ENCODE measurements around the gene FBXO44.

The FBXO44 gene

DNA sequence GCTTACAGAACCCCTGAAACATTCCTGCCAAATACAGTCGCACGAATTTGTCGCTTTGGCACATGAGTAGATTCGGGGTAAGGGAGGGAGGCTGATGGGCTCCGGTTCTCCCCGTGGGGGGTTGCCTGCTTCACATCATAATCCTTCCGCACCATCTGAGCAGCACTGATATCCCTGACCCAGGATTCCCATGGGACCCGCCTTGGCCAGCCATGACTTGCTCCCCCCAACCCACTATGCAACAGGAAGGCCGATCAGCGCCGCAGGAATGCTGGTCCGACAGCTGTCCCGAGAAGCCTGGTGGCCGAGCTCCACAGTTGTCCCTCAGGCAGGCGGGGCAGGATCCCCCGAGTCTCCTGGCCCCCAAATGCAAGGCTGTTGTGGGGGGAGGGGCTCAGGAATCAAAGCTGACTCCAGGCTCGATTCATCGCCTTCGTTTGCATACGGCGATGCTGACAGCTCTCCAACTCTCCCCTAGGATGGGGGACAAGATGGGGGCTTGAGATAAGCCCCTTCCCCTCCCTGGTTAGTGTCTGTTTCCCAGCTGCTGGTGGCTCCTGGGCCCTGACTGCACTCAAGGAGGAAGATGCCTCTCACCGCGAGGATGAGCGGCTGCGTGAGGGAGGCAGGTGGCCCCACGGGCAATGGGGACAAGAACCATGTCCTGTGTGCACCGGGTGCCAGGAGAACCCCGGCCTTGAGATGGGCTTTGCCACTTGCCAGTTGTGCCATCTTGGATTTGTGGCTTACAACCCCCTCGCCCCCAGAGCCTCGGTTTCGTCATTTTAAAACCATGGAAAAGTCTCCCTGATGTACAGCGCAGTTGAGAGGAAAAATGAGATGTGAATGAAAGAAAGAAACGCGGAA, 46.2 kb downstream of the FBXO44 start:
- no peaks in the 10 kb centered on the region for H3K9me3 ChIP-seq (ENCODE audit: control insufficient read depth, insufficient read depth, low read length)
- H3K27me3 ChIP-seq (ENCODE audit: control insufficient read depth, insufficient read depth, low read length): no peaks in the 10 kb centered on the region
- H3K27ac ChIP-seq (ENCODE audit: low read length): no peak overlapping the region
- no peak for DNase-seq (ENCODE audit: low read depth, low spot score)
- peaks cover 3% of the 10 kb centered on the region; the same call in 1 of the 2 replicates for H3K36me3 ChIP-seq (ENCODE audit: control insufficient read depth, insufficient read depth, low read length)
- H3K4me1 ChIP-seq (ENCODE audit: control insufficient read depth, insufficient read depth, low read length): peaks cover 23% of the 10 kb centered on the region; the same call in 1 of the 2 replicates
- no CpG with 5 or more reads among the region's 34 CpGs for WGBS (ENCODE audit: insufficient coverage, insufficient read length)
- H3K4me3 ChIP-seq (ENCODE audit: low read length): no peak overlapping the region

DNA sequence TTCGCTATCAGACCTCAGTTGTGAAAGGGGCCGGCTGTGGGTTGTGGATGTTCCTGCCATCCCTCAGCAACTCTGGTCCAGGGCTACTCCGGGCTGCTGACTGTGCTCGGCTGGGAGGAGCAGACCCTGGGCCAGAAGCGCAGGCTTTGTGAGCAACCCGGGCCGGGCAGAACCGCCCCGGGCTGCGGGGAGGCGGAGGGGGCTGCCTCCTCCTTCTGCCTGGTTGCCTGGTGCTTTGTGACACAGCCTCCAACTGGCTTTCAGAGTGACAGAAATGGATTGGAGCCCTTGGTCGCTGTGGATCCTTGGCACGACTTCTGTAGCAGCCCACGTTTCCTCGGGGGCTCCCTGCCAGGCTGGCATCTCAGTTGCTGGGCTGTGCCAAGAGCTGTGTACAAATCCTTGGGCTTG, 46.9 kb downstream of the FBXO44 start:
- Histone ChIP-seq H3K4me3 (ENCODE audit: low read length) (no peak overlapping the region), H3K36me3 (ENCODE audit: control insufficient read depth, insufficient read depth, low read length) (peaks cover 3% of the 10 kb centered on the region; the same call in 1 of the 2 replicates), H3K27ac (ENCODE audit: low read length) (no peak overlapping the region), H3K27me3 (ENCODE audit: control insufficient read depth, insufficient read depth, low read length) (no peaks in the 10 kb centered on the region), H3K4me1 (ENCODE audit: control insufficient read depth, insufficient read depth, low read length) (peaks cover 22% of the 10 kb centered on the region; the same call in 1 of the 2 replicates), H3K9me3 (ENCODE audit: control insufficient read depth, insufficient read depth, low read length) (no peaks in the 10 kb centered on the region)
- WGBS (ENCODE audit: insufficient coverage, insufficient read length): no CpG with 5 or more reads among the region's 15 CpGs
- DNase-seq (ENCODE audit: low read depth, low spot score): no peak

GRCh38 chr1:11701981-11702803, 47.5 kb downstream of the FBXO44 start:
- Histone ChIP-seq H3K4me3 (ENCODE audit: low read length) (no peak overlapping the region), H3K4me1 (ENCODE audit: control insufficient read depth, insufficient read depth, low read length) (peaks cover 22% of the 10 kb centered on the region; the same call in 1 of the 2 replicates), H3K9me3 (ENCODE audit: control insufficient read depth, insufficient read depth, low read length) (no peaks in the 10 kb centered on the region), H3K27ac (ENCODE audit: low read length) (no peak overlapping the region), H3K36me3 (ENCODE audit: control insufficient read depth, insufficient read depth, low read length) (peaks cover 3% of the 10 kb centered on the region; the same call in 1 of the 2 replicates), H3K27me3 (ENCODE audit: control insufficient read depth, insufficient read depth, low read length) (no peaks in the 10 kb centered on the region)
- DNase-seq (ENCODE audit: low read depth, low spot score): no peak
- WGBS (ENCODE audit: insufficient coverage, insufficient read length): 100% methylated on average over 10 of the region's 15 CpGs

DNA sequence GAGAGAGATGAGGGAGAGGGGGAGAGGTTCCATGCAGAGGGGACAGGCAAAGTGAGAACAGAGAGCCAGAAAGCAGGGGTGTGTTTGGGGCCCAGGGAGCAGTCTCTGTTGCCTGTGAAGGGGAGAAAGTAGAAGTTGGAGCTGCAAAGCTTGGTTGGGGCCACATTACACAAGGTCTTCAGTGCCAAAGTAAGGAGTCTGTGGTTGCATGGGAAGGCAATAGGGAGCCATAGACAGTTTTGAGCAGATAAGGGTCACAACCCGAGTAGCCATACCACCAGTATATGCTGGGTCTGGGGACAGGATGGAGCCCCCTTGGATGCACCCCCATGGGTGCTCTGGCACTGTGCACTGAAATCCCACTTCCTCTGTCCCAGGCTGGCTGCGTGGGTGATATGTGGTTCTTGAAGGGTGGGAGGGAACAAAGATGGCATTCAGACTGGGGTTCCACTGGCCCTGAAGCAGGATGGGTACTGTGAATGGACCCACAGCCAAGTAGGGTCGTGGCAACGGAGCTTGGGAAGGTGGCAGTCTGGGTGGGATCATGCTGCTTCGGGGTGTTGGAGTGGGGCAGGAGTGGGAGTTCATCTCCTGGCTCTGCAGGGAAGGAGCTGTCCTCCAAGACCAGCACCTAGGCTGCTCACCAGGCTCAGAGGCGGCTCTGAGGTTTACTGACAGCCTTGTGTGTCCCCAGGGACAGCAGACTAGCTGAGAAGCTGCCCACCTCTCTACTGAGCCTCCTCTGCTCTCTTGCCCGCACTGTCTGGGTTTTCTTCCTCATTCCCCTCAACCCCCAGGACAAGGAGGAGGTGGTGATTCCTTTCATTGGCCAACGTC, 48.9 kb downstream of the FBXO44 start:
- peaks cover 3% of the 10 kb centered on the region; the same call in 1 of the 2 replicates for H3K36me3 ChIP-seq (ENCODE audit: control insufficient read depth, insufficient read depth, low read length)
- WGBS (ENCODE audit: insufficient coverage, insufficient read length): no CpG with 5 or more reads among the region's 8 CpGs
- H3K4me1 ChIP-seq (ENCODE audit: control insufficient read depth, insufficient read depth, low read length): peaks cover 23% of the 10 kb centered on the region; the same call in 1 of the 2 replicates
- H3K9me3 ChIP-seq (ENCODE audit: control insufficient read depth, insufficient read depth, low read length): no peaks in the 10 kb centered on the region
- DNase-seq (ENCODE audit: low read depth, low spot score): no peak
- H3K27me3 ChIP-seq (ENCODE audit: control insufficient read depth, insufficient read depth, low read length): no peaks in the 10 kb centered on the region
- H3K4me3 ChIP-seq (ENCODE audit: low read length): no peak overlapping the region
- no peak overlapping the region for H3K27ac ChIP-seq (ENCODE audit: low read length)

- H3K9me3 ChIP-seq (ENCODE audit: control insufficient read depth, insufficient read depth, low read length): no peaks in the 10 kb centered on the region
- no CpG with 5 or more reads among the region's 11 CpGs for WGBS (ENCODE audit: insufficient coverage, insufficient read length)
- no peak for DNase-seq (ENCODE audit: low read depth, low spot score)
- H3K27me3 ChIP-seq (ENCODE audit: control insufficient read depth, insufficient read depth, low read length): no peaks in the 10 kb centered on the region
- H3K36me3 ChIP-seq (ENCODE audit: control insufficient read depth, insufficient read depth, low read length): peaks cover 3% of the 10 kb centered on the region; the same call in 1 of the 2 replicates
- H3K4me1 ChIP-seq (ENCODE audit: control insufficient read depth, insufficient read depth, low read length): peaks cover 23% of the 10 kb centered on the region; the same call in 1 of the 2 replicates
- no peak overlapping the region for H3K4me3 ChIP-seq (ENCODE audit: low read length)
- H3K27ac ChIP-seq (ENCODE audit: low read length): no peak overlapping the region
These were observed 49.5 kb downstream of the FBXO44 start for GRCh38 chr1:11704194-11704529.

DNA sequence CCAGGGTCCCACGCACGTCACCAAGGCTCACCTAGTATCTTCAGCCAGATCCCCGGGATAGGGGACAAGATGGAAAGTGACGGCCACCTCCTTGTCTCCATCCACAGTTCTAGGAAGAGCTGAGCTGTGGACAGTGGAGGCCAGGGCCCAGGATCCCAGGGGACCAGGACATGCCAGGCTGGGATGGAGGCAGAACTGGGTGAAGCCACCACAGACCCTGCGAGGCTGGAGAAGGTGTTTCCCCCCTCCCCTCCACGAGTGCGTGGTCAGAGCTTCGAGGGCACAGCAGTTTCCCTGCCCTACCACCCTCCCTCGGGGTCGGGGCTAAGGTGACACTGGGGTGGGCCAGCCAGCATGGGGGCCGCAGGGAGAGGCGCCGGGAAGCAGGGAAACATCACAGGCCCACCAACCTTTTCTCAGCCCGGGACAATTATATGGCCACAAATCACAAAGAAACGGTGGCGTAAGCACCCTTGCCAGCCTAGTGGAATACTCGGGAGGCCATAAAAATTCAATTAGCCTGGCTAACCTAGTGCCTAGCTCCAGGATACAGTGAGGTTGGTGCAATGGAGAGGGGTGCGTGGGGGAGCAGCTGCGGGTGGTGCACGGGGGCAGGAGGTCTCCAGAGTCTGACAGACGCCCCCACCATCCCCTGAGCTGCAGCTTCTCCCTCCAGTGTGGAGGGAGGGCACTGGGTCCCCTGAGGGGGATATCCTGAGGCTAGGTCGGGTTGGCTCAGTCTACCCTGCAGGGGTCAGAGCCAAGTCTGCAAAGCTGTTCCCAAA, 50.2 kb downstream of the FBXO44 start:
- no peaks in the 10 kb centered on the region for H3K27me3 ChIP-seq (ENCODE audit: control insufficient read depth, insufficient read depth, low read length)
- H3K4me3 ChIP-seq (ENCODE audit: low read length): no peak overlapping the region
- peaks cover 3% of the 10 kb centered on the region; the same call in 1 of the 2 replicates for H3K36me3 ChIP-seq (ENCODE audit: control insufficient read depth, insufficient read depth, low read length)
- H3K27ac ChIP-seq (ENCODE audit: low read length): no peak overlapping the region
- WGBS (ENCODE audit: insufficient coverage, insufficient read length): no CpG with 5 or more reads among the region's 22 CpGs
- DNase-seq (ENCODE audit: low read depth, low spot score): no peak
- H3K9me3 ChIP-seq (ENCODE audit: control insufficient read depth, insufficient read depth, low read length): no peaks in the 10 kb centered on the region
- peaks cover 23% of the 10 kb centered on the region; the same call in 1 of the 2 replicates for H3K4me1 ChIP-seq (ENCODE audit: control insufficient read depth, insufficient read depth, low read length)

- DNase-seq (ENCODE audit: low read depth, low spot score): no peak
- H3K27ac ChIP-seq (ENCODE audit: low read length): no peak overlapping the region
- H3K4me3 ChIP-seq (ENCODE audit: low read length): no peak overlapping the region
- no peaks in the 10 kb centered on the region for H3K9me3 ChIP-seq (ENCODE audit: control insufficient read depth, insufficient read depth, low read length)
- peaks cover 23% of the 10 kb centered on the region; the same call in 1 of the 2 replicates for H3K4me1 ChIP-seq (ENCODE audit: control insufficient read depth, insufficient read depth, low read length)
- WGBS (ENCODE audit: insufficient coverage, insufficient read length): no CpG with 5 or more reads among the region's 9 CpGs
- H3K27me3 ChIP-seq (ENCODE audit: control insufficient read depth, insufficient read depth, low read length): no peaks in the 10 kb centered on the region
- H3K36me3 ChIP-seq (ENCODE audit: control insufficient read depth, insufficient read depth, low read length): peaks cover 3% of the 10 kb centered on the region; the same call in 1 of the 2 replicates
These were observed 50.9 kb downstream of the FBXO44 start for GRCh38 chr1:11705596-11705995.

DNA sequence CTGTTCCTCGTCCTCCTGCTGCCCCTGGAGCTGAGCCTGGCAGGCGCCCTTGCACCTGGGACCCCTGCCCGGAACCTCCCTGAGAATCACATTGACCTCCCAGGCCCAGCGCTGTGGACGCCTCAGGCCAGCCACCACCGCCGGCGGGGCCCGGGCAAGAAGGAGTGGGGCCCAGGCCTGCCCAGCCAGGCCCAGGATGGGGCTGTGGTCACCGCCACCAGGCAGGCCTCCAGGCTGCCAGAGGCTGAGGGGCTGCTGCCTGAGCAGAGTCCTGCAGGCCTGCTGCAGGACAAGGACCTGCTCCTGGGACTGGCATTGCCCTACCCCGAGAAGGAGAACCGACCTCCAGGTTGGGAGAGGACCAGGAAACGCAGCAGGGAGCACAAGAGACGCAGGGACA, 51.6 kb downstream of the FBXO44 start:
- Histone ChIP-seq H3K4me1 (ENCODE audit: control insufficient read depth, insufficient read depth, low read length) (peaks cover 18% of the 10 kb centered on the region; the same call in 1 of the 2 replicates), H3K9me3 (ENCODE audit: control insufficient read depth, insufficient read depth, low read length) (no peaks in the 10 kb centered on the region), H3K4me3 (ENCODE audit: low read length) (no peak overlapping the region), H3K36me3 (ENCODE audit: control insufficient read depth, insufficient read depth, low read length) (peaks cover 3% of the 10 kb centered on the region; the same call in 1 of the 2 replicates), H3K27me3 (ENCODE audit: control insufficient read depth, insufficient read depth, low read length) (no peaks in the 10 kb centered on the region), H3K27ac (ENCODE audit: low read length) (no peak overlapping the region)
- no CpG with 5 or more reads among the region's 14 CpGs for WGBS (ENCODE audit: insufficient coverage, insufficient read length)
- DNase-seq (ENCODE audit: low read depth, low spot score): no peak

DNA sequence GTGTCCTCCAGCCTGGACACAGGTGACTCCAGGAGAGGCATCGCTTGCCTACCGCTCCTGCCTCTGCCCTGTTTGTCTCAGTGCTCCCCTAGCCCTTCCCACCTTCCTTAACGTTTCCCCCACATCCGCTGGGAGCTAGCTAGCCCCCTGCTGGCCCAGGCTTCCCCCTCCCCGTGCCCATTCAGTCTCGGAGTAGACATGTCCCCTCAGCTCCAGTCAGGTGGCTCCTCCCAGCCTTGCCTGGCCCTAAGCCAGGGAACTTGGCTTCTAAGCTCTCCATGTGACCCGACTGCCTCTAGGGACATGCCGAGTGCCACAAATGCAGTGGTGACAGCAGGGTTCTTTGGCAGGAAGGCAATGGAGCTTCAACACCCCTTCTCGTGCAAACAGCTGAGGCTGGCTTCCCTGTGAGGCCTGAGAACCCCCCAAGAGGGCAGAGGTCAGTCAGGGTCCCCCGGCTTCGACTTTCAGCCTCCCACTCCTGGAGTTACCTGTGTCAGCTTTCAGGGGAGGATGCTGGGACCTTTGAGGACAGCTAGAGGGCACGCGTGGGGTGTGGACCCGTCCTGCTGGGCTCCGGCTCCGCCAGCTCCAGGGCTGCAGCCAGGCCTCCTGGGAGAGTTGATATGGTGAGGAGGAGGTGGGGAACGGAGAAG, 53.1 kb downstream of the FBXO44 start:
- Histone ChIP-seq H3K27me3 (ENCODE audit: control insufficient read depth, insufficient read depth, low read length) (no peaks in the 10 kb centered on the region), H3K9me3 (ENCODE audit: control insufficient read depth, insufficient read depth, low read length) (no peaks in the 10 kb centered on the region), H3K4me3 (ENCODE audit: low read length) (no peak overlapping the region), H3K4me1 (ENCODE audit: control insufficient read depth, insufficient read depth, low read length) (peaks cover 19% of the 10 kb centered on the region; the same call in 1 of the 2 replicates), H3K36me3 (ENCODE audit: control insufficient read depth, insufficient read depth, low read length) (0 out of 2 replicates have a peak, but pooled peaks cover 6% of the 10 kb centered on the region), H3K27ac (ENCODE audit: low read length) (no peak overlapping the region)
- no peak for DNase-seq (ENCODE audit: low read depth, low spot score)
- no CpG with 5 or more reads among the region's 17 CpGs for WGBS (ENCODE audit: insufficient coverage, insufficient read length)
